HG02571 (cell line): ENCODE measurements around the gene SRGAP1.
"Not testable (repeated sequence)": the region's sequence is repeated elsewhere in the genome, so short reads cannot be mapped to it uniquely, and the experiment has no call there.

Experiments used
- ATAC-seq: cut with Tn5 transposase; IDR thresholded peaks from one replicate; pipeline ENCODE4 v1.9.1; 2021; ENCODE audit warnings: mild to moderate bottlenecking, moderate library complexity; ENCODE audit not compliant: unreplicated experiment

The SRGAP1 gene

DNA sequence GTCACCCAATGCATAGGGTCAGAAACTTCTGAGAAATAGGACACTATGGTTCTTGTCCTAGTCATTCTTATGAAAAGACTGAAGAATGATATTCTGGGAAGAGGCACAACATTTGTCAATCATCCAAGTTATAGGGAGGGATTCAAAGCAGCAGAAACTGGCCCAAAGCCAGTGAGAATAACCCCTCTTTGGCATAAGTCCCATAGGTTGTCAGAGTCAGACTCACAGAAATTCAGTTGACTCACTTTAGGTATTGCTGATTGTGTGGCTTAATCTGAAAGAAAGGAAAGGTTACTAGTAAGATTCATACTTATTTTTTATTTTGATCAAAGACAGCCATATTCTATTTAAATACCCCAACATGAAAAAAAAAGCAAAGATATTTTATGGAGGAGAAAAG, 151.0 kb downstream of the SRGAP1 start:
- ATAC-seq: no peak

DNA sequence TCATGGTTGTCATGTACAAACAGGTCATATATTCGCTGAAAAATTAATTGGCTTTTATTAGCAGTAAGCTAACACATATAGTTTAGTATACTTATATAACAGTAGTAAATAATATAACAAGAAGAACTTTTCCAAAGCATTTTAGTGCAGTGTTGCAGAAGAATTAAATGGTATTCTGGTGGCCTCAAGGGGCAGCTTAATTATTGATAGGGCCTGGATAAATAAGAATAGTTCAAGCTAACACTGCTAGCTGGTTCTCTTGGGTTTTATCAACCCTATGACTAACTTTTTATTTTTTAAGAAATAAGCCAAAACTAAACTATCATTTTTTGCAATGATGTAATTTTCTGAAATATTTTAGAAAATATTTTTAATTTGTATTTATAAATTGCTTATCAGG, 152.1 kb downstream of the SRGAP1 start:
- no peak for ATAC-seq

DNA sequence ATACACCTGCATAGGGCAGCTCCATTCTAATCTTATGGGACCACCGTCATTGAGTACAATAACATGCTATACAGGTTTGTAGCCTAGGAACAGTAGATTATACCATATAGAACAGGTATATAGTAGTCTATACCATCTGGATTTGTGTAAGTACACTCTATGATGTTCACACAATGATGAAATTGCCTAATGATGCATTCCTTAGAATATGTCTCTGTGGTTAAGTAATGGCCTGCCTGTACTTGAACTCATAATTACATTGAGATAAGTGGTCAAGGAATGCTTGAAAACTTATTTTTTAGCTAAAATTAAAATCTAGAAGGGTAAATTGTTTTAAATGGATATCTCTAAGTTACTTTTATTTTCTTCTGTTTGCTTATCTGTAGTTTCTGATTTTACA, 152.7 kb downstream of the SRGAP1 start:
- ATAC-seq: no peak

DNA sequence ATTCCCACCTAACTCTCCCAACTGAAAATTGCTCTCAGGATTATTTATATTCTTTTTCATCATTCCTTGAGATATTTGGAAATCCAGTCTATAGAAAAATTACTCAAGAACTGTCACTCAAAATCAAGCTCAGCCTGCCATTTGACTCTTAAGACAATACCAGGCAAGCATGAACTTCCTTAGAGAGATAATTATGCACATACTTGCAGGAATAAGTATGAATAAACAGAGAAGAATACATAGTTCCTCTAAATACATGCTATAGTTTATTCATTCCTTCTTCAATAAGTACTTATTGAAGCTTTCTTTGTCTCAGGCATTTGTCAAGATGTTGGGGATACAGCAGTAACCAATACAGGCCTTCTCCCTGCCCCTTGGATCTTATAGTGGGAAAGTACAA, 154.1 kb downstream of the SRGAP1 start:
- no peak for ATAC-seq

DNA sequence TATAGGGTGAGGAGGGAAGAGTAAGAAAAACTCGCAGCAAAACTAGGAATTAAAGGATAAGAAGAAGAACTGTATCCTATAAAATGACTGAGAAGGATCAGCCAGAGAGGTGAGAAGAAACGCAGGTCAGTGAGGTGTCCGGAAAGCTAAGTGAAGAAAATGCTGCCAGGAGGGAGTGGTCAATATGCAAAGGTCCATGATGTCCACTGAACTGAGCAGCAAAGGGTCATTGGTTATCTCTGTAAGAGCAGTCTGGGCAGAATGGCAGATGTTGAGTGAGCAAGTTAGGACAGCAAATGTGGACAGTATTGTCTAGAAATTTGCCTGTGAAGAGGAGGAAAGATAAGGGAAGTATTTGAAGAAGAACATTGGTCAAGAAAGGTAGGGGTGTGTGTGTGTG, 155.4 kb downstream of the SRGAP1 start:
- ATAC-seq: no peak

DNA sequence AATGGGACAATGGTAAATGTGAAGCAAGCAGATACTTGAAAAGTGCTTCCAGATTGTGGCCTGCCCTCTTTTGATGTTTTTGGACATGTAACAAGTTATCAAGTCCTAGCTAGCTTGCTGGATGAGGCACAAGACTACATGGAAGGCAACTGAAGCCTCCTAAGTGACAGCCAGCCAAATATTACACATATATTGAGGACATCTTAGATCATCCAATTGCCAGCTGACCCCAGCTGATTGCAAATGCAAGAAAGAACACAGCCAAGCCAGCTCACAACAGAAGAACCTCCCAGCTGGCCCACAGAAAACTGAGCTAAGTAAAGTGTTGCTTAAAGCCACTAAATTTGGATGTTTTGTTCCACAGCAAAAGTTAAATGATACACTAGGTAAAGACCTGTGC, 156.9 kb downstream of the SRGAP1 start:
- ATAC-seq: no peak

DNA sequence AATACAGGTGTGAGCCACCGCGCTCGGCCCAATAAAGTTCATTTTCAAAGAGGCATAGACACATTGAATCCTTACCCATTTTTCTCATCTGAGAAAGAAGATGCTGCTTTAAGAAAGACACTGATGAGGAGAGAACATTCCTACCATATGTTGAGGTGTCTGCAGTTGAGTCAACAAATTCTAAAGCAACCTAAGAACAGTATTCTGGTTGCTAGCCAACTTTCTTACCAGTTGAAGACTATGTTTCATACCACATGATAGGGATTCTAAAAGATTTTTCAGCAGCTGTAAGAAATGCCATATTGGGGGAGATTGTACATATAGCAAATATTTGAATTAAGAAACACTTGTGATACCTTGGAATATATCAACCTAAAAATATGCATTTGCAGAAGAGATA, 160.1 kb downstream of the SRGAP1 start:
- ATAC-seq: no peak

DNA sequence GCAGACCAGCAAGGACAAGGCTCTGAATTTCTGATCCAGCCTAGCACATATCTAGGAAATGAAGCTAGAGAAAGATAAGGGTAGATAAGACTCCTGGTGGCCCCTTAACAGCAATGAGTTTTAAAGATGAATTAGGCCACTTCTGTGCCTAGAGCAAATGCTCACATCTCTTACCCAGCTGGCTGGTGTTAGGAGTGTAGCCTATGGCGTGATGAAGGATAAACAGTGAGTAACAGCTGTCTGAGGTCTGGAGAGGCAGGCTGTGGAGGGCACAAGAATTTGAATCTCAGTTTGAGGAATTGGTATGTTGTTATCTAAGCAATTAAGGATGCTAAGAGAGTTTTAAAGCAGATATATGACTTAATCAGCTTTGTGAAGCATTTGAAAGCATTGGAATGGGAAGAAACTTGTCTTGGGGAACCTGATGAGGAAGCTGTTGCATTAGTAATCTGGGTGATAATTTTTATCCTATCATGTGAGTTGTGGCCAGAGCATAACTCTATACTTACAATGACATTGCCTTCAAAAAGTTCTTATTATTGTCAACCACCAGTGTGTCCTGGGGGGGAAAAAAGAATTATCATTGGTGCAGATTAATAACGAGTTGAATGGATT, 161.8 kb downstream of the SRGAP1 start:
- no peak for ATAC-seq

DNA sequence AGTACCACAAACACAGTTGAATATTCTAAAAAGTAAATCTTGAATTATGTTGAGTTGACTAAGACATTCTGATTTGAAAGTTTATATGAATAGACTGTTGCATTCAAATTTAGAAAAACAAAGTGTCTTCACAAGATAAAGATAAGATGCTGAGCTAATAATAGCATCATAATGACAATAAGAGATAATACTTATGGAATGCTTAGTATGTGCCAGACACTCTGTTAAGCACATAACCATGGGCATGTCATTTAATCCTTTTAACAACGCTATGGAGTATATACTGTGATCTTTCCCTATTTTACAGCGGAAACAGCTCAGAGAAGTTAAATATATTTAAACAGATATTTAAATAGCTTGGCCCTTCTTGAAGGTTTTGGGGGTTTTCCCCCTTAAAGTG, 163.4 kb downstream of the SRGAP1 start:
- ATAC-seq: no peak

DNA sequence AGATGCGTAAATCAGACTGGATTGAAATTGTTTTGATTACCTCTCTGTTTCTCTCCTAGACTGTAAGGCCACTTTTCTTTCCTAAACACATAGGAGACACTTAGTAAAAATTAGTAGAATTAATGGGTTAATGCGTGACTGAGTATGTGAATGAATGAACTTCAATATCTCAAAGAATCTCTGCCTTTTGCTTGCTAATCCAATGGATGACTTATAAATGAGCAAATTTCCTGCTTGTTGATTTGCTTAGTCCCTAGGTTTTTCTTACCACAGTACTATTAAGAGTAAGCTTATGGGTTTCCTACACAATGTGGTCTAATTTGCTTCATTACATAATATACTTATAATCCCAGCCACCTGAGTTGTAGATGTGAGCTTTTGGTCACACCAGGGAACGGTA, 164.1 kb downstream of the SRGAP1 start:
- no peak for ATAC-seq

DNA sequence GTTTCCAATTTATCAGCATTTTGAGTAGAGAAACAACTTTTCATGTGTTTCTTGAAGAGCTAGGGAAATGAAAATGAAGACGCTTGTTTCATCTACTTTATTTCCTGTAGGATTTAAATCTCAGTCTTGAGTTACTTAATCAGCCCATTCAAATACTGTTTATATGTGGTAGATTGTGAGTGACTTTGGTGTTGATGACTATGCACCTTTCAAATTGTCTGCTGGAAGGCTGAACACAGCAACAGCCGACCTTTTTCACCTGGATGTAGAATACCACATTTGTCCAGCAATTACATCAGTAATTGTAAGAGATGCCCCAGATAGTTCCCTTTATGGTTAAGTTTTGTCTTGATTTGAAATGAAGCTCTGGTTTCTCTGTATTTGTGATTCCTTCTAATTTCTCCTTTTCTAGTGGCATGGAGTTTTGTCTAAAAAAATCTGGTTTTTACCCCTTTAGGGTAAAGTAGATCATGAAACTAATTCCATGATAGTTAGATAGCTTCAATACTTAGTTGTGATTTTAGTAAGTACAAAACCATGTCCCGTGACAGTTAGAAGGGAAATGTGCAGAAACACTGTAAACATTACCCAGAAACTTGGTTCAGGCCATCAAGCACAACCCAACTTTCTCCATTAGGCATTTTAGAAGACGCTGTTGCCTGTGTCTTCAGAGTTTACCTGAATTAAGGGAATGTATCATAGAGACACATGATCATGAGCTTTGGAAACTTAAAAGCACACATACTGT, 165.0 kb downstream of the SRGAP1 start:
- ATAC-seq: peak; percentile 51

DNA sequence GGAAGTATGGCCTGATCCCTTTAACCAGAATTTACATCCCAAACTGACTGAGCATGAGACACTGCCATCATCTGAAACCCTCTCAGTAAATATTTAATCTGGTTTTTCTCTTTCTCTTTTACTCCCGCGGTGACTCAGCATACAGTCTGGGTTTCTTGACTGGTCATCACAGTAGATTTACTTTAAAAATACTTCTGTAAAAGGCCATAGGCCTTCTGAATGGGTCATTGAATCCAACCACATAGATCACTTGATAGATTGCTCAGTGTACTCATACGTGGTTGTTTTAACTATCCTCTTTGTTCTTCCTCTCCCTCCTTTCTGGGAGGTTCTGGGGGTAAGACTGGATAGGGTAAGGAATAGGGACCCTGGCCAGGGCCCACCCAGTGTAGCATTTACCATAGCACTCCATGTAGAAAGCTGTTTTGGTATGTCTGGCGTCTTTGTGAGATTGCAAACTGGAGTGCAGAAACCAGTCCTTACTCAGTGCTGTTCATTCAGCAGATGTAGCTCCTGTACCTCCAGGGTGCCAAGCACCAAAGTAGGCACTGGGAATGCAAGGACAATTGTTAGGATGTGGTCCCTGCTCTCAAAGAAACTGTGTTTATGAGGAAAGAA, 165.7 kb downstream of the SRGAP1 start:
- peak; percentile 89 for ATAC-seq

DNA sequence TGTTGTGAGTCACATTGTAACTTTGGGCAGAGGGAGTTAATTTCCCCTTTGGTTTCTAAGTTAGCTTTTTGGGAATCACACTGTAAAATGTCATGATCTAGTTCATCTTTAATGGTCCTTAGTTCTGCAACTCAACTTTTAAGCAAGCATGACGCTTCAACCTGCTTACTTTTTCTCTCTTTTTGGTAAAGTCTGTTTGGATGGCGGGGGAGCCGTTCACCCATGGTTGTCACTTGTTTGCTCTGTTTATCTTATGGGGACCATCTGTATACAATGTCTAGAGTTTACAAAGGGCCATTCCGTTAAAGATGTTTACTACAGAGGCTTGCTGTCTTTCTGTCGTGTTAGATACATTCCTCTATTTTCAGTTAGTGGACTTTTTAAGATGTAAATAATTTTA, 172.0 kb downstream of the SRGAP1 start:
- no peak for ATAC-seq

DNA sequence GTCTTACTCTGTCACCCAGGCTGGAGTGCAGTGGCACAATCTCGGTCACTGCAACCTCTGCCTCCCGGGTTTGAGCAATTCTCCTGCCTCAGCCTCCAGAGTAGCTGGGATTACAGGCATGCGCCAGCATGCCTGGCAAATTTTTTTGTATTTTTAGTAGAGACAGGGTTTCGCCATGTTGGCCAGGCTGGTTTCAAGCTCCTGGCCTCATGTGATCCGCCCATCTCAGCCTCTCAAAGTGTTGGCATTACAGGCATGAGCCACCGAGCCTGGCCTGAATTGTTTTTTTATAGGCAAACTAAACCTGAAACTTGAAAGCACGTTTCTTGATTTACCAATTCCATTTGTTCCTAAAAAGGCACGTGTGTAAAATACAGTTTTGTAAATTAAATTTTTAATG, 173.6 kb downstream of the SRGAP1 start:
- ATAC-seq: not testable (repeated sequence)

DNA sequence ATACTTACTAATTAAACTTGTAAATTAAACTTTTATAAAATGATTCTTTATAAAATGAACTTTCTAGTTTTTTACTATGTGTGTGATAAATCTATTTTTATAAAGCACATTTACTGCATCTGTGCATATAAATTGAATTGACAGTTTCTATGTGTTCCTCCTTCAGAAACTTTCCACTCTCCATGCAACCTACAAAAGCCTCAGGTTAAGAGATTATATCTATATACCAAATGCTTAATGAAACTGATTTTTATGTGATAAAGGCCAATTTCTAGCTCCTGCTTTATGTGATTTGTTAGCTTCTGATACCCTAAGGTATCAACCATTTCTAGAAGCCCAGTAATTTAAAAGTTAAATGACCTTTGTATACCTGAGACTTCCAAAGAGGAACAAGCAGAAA, 174.0 kb downstream of the SRGAP1 start:
- no peak for ATAC-seq

DNA sequence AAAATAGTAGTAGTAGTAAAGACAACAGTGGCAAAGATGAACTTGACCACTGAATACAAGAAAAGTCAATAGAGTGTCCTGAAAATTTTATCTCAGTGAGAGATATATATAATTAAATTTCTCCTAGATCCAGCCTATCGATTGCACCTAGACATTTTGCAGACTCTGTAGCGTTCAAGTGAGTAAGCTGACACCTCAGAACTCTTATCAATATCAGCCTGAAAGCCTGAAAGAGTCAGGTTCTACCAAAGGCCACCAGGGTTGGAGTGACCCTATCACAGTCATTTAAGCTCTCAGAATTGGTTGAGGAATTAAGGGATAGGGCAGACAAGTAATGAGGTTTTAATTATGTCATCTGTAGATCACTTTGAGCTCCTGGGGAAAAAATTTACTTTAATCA, 174.6 kb downstream of the SRGAP1 start:
- ATAC-seq: no peak

DNA sequence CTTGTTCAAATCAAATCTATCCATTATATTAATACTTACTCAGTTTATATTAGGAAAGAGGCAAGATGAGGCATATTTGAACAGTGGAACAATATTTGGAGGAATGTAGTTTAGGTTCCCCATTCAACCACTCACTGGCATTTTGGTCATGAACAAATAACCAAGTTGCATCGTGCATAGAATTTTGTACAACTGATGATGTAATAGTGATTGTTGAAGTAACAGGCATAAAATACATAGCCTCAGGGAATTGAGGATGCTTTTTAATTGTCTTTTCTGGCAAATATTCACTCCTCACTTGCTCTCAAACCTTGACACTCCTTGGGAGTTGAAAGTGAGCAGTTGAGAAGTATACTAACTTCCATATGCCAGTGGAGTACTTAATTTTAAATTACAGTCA, 175.2 kb downstream of the SRGAP1 start:
- no peak for ATAC-seq

DNA sequence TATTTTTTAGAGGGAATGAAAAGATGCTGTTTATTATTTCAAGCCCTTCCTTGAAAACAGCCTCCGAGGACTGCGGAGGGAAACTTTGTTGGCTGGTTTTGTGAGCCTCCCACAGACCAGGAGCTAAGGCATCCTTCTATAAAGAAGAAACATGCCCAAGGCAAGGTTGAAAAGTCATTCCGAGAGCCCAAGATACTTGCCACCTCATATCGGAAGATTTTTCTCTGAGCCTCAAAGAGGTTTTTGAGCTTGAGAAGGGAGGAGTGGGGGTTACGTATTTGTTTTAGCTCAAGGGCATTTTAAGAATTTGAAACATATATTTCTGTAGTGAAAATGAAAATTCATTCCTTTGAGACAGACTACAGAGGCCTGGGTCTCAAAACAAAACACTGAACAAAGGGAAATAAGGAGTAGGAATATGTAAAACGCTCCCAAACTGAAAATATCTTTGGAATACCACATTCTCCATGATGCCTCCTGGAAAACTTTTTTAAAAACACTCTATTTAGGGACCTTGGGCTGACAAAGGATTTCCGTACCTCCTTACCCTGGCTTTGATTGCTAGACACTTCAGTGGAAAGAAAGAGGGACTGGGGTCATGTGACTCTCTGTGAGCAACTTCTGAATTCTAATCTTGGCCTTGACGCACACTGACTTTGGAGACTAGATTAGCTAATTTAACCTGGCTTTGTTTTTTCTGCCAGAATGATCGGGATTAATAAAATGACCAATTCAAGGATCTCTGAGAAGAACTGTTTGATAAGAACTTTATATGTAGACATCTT, 180.9 kb downstream of the SRGAP1 start:
- ATAC-seq: no peak

DNA sequence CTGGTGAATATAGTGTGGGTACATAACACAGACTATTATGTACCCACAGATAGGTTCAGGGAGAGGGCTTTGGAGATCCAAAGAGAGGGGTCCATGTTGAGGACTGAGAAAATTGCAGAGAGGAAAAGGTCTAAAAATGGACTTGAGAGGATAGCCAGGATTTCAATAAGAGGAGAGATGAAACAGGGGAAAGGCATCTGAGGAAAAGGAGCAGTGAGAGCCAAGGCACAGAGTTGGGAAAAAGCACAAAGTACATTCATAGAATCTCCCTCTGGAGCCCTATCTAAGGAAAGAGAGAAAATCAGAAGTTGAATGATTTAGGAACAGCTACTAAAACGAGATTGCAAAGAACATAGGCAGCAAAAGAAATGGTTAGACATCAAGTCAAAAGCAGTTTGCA, 182.8 kb downstream of the SRGAP1 start:
- no peak for ATAC-seq

DNA sequence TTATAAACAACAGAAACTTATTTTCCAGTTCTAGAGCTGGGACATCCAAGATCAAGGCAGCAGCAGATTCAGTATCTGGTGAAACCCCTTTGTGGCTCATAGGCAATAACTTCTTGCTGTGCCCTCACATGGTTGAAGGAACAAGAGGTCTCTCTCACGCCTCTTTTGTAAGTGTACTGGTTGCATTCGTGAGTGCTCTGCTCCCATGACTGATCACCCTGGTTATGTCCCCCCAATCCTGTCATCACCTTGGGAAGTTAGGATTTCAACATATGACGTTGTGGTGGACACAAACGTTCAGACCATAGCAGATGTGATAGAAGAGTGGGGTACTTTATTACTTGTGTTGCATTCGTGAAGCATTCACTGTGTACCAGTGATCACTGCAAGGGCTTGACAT, 184.0 kb downstream of the SRGAP1 start:
- no peak for ATAC-seq

DNA sequence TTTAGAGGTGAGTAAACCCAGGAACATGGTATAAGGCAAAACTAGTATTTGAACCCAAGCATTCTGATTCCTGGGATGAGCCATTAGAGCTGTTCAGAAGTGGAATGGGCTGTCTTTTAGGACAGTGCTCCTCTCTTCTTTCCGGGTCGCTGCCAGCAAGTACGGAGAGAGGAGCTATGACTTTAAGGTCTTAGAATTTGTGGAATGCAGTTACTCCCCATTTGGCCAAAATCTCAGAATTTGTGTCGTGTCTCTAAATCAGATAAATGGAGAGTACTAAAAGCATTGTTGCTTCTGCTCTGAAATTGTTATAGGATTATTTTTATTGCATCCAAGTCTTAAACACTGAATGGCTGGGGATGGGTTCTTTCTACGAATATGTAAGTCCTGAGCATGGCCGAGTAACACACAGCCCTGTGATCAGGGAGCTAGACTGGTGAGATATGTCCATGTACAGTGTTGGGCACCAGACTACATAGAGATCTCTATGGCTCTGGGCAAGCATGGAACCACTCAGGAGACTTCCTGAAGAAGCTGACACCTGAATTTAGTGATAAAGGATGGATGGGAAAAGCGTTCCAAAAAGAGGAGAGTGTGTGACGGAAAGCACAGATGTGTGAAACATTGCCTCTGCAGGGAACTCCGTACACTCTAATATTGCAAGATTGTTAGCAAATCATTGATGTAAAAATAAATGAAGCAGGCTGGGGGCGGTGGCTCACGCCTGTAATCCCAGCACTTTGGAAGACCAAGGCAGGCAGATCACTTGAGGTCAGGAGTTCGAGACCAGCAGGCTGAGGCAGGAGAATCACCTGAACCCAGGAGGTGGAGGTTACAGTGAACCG, 184.7 kb downstream of the SRGAP1 start:
- ATAC-seq: no peak
